HEK293 (cell line): Measurements from ENCODE around the gene DYNLT4.

Experiments used
- GLI2 ChIP-seq: fragments of 450-650 bp; formaldehyde crosslinking; IDR thresholded peaks from 2 replicates; pipeline ENCODE4; 2017; ENCODE audit warnings: missing biosample characterization, missing genetic modification characterization, low read depth, borderline replicate concordance
- GLI4 ChIP-seq: fragments of 450-650 bp; formaldehyde crosslinking; IDR thresholded peaks from 2 replicates; pipeline ENCODE4 v1.5.1; 2016; ENCODE audit warnings: missing biosample characterization, missing genetic modification characterization
- KLF7 ChIP-seq: fragments of 450-650 bp; formaldehyde crosslinking; IDR thresholded peaks from 2 replicates; pipeline ENCODE4 v1.5.1; 2016; ENCODE audit warnings: missing biosample characterization, missing genetic modification characterization, borderline replicate concordance
- MZF1 ChIP-seq: fragments of 450-650 bp; formaldehyde crosslinking; IDR thresholded peaks from 2 replicates; pipeline ENCODE4 v1.5.1; 2017; ENCODE audit warnings: missing biosample characterization, missing genetic modification characterization, borderline replicate concordance
- OVOL3 ChIP-seq: fragments of 450-650 bp; formaldehyde crosslinking; IDR thresholded peaks from 2 replicates; pipeline ENCODE4 v1.5.1; 2016; ENCODE audit warnings: missing biosample characterization, missing genetic modification characterization
- ZNF10 ChIP-seq: fragments of 450-650 bp; formaldehyde crosslinking; IDR thresholded peaks from 2 replicates; pipeline ENCODE4 v1.5.1; 2017; ENCODE audit warnings: missing biosample characterization, missing genetic modification characterization
- ZNF311 ChIP-seq: fragments of 450-650 bp; formaldehyde crosslinking; IDR thresholded peaks from 2 replicates; pipeline ENCODE4 v1.5.1; 2017; ENCODE audit warnings: missing biosample characterization, missing genetic modification characterization, borderline replicate concordance
- ZNF37A ChIP-seq: fragments of 450-650 bp; IDR thresholded peaks from 2 replicates; pipeline ENCODE4 v1.5.1; 2018; ENCODE audit warnings: missing biosample characterization, missing genetic modification characterization
- ZNF514 ChIP-seq: fragments of 450-650 bp; formaldehyde crosslinking; IDR thresholded peaks from 2 replicates; pipeline ENCODE4 v1.5.1; 2016; ENCODE audit warnings: missing biosample characterization, missing genetic modification characterization
- ZNF521 ChIP-seq: fragments of 450-650 bp; formaldehyde crosslinking; IDR thresholded peaks from 2 replicates; pipeline ENCODE4 v1.5.1; 2017; ENCODE audit warnings: missing biosample characterization, mild to moderate bottlenecking, missing genetic modification characterization
- ZNF530 ChIP-seq: fragments of 450-650 bp; formaldehyde crosslinking; IDR thresholded peaks from 2 replicates; pipeline ENCODE4 v1.5.1; 2016; ENCODE audit warnings: low read depth, missing biosample characterization, missing genetic modification characterization
- ZNF596 ChIP-seq: fragments of 450-650 bp; IDR thresholded peaks from 2 replicates; pipeline ENCODE4 v1.5.0; 2018; ENCODE audit warnings: missing biosample characterization, mild to moderate bottlenecking, missing genetic modification characterization, moderate library complexity
- ZNF768 ChIP-seq: fragments of 450-650 bp; formaldehyde crosslinking; IDR thresholded peaks from 2 replicates; pipeline ENCODE4 v1.5.1; 2018; ENCODE audit warnings: missing biosample characterization, mild to moderate bottlenecking, missing genetic modification characterization
- ZNF785 ChIP-seq: fragments of 450-650 bp; formaldehyde crosslinking; IDR thresholded peaks from 2 replicates; pipeline ENCODE4 v1.5.1; 2016; ENCODE audit warnings: missing biosample characterization, missing genetic modification characterization
- ZXDB ChIP-seq: fragments of 450-650 bp; formaldehyde crosslinking; IDR thresholded peaks from 2 replicates; pipeline ENCODE4 v1.5.1; 2016; ENCODE audit warnings: missing biosample characterization, missing genetic modification characterization
- TF ChIP-seq, protein P1 (sequence below): fragments of 450-650 bp; formaldehyde crosslinking; IDR thresholded peaks from 2 replicates; pipeline ENCODE4 v1.5.1; 2016; ENCODE audit warnings: missing biosample characterization, missing genetic modification characterization
- TF ChIP-seq, protein P2 (sequence below): fragments of 450-650 bp; formaldehyde crosslinking; IDR thresholded peaks from 2 replicates; pipeline ENCODE4 v1.5.0; 2017; ENCODE audit warnings: missing biosample characterization, missing genetic modification characterization, borderline replicate concordance
- TF ChIP-seq, protein P3 (sequence below): fragments of 450-650 bp; formaldehyde crosslinking; IDR thresholded peaks from 2 replicates; pipeline ENCODE4 v1.5.1; 2016; ENCODE audit warnings: missing biosample characterization, missing genetic modification characterization
- TF ChIP-seq, protein P4 (sequence below): fragments of 450-650 bp; formaldehyde crosslinking; IDR thresholded peaks from 2 replicates; pipeline ENCODE4 v1.5.1; 2017; ENCODE audit warnings: missing biosample characterization, missing genetic modification characterization
- TF ChIP-seq, protein P5 (sequence below): fragments of 450-650 bp; formaldehyde crosslinking; IDR thresholded peaks from 2 replicates; pipeline ENCODE4 v1.5.1; 2017; ENCODE audit warnings: missing biosample characterization, missing genetic modification characterization
- TF ChIP-seq, protein P6 (sequence below): fragments of 450-650 bp; formaldehyde crosslinking; IDR thresholded peaks from 2 replicates; pipeline ENCODE4 v1.5.1; 2017; ENCODE audit warnings: missing biosample characterization, missing genetic modification characterization
- TF ChIP-seq, protein P7 (sequence below): fragments of 450-650 bp; formaldehyde crosslinking; IDR thresholded peaks from 2 replicates; pipeline ENCODE4 v1.5.1; 2016; ENCODE audit warnings: missing biosample characterization, missing genetic modification characterization, low read depth
- TF ChIP-seq, protein P8 (sequence below): fragments of 450-650 bp; formaldehyde crosslinking; IDR thresholded peaks from 2 replicates; pipeline ENCODE4 v1.5.1; 2016; ENCODE audit warnings: missing biosample characterization, missing genetic modification characterization

DYNLT4 gene

DNA sequence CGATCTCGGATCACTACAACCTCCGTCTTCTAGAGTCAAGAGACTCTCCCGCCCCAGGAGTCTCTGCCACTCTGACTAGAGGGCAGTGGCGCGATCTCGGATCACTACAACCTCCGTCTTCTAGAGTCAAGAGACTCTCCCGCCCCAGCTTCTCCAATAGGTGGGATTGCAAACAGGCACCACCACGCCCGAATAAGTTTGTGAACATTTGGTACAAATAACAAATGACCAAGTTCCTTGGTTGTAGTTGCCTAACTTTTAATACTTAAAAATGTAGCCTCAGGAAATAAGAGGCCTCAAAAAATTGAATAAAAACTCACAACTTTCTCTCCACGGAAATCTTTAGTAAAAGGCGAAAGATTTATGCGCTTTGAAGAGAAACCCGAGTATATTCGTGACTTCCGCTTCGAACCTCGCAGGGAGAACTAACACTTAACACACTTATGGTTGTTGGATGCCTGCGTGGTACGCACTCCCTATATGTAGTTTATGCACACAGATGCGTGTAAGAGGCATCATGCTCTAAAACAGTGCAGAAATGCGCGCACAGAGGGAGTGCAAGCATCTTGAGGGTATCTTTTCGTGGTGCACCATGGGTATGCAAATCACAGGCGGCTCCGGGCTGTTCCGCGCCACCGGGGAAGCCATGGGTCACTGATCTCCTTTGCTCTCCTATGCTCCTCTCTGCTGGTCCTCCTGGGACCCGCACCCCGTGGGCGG, 12.6 kb upstream of the DYNLT4 start (continued):
- TF ChIP-seq ZNF521 (no peak), ZNF785 (no peak), OVOL3 (tag by site-specific recombination) (no peak), KLF7 (tag by site-specific recombination) (no peak), MZF1 (tag by site-specific recombination) (peak; percentile 35; the same call in 1 of the 2 replicates), ZXDB (tag by site-specific recombination) (peak; percentile 74), GLI2 (tag by site-specific recombination) (no peak), ZNF10 (tag by site-specific recombination) (no peak), ZNF37A (tag by site-specific recombination) (no peak), ZNF596 (tag by site-specific recombination) (peak; percentile 15; the same call in 1 of the 2 replicates), GLI4 (tag by site-specific recombination) (no peak), ZNF530 (tag by site-specific recombination) (no peak), ZNF514 (tag by site-specific recombination) (no peak), ZNF768 (no peak), ZNF311 (tag by site-specific recombination) (no peak)
- TF ChIP-seq, protein P1, sequence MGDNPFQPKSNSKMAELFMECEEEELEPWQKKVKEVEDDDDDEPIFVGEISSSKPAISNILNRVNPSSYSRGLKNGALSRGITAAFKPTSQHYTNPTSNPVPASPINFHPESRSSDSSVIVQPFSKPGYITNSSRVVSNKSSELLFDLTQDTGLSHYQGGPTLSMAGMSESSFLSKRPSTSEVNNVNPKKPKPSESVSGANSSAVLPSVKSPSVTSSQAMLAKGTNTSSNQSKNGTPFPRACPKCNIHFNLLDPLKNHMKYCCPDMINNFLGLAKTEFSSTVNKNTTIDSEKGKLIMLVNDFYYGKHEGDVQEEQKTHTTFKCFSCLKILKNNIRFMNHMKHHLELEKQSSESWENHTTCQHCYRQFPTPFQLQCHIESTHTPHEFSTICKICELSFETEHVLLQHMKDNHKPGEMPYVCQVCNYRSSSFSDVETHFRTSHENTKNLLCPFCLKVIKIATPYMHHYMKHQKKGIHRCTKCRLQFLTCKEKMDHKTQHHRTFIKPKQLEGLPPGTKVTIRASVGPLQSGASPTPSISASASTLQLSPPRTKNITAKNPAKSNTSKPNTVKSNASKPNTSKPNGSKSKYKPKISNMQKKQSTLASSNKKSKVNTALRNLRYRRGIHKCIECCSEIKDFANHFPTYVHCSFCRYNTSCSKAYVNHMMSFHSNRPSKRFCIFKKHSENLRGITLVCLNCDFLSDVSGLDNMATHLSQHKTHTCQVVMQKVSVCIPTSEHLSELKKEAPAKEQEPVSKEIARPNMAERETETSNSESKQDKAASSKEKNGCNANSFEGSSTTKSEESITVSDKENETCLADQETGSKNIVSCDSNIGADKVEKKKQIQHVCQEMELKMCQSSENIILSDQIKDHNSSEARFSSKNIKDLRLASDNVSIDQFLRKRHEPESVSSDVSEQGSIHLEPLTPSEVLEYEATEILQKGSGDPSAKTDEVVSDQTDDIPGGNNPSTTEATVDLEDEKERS, result no peak
- TF ChIP-seq, protein P2, sequence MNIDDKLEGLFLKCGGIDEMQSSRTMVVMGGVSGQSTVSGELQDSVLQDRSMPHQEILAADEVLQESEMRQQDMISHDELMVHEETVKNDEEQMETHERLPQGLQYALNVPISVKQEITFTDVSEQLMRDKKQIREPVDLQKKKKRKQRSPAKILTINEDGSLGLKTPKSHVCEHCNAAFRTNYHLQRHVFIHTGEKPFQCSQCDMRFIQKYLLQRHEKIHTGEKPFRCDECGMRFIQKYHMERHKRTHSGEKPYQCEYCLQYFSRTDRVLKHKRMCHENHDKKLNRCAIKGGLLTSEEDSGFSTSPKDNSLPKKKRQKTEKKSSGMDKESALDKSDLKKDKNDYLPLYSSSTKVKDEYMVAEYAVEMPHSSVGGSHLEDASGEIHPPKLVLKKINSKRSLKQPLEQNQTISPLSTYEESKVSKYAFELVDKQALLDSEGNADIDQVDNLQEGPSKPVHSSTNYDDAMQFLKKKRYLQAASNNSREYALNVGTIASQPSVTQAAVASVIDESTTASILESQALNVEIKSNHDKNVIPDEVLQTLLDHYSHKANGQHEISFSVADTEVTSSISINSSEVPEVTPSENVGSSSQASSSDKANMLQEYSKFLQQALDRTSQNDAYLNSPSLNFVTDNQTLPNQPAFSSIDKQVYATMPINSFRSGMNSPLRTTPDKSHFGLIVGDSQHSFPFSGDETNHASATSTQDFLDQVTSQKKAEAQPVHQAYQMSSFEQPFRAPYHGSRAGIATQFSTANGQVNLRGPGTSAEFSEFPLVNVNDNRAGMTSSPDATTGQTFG (tag by site-specific recombination), result no peak
- TF ChIP-seq, protein P3, sequence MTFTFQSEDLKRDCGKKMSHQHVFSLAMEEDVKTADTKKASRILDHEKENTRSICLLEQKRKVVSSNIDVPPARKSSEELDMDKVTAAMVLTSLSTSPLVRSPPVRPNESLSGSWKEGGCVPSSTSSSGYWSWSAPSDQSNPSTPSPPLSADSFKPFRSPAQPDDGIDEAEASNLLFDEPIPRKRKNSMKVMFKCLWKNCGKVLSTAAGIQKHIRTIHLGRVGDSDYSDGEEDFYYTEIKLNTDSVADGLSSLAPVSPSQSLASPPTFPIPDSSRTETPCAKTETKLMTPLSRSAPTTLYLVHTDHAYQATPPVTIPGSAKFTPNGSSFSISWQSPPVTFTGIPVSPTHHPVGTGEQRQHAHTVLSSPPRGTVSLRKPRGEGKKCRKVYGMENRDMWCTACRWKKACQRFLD (tag by site-specific recombination), result no peak
- TF ChIP-seq, protein P4, sequence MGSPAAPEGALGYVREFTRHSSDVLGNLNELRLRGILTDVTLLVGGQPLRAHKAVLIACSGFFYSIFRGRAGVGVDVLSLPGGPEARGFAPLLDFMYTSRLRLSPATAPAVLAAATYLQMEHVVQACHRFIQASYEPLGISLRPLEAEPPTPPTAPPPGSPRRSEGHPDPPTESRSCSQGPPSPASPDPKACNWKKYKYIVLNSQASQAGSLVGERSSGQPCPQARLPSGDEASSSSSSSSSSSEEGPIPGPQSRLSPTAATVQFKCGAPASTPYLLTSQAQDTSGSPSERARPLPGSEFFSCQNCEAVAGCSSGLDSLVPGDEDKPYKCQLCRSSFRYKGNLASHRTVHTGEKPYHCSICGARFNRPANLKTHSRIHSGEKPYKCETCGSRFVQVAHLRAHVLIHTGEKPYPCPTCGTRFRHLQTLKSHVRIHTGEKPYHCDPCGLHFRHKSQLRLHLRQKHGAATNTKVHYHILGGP, result no peak
- TF ChIP-seq, protein P5, sequence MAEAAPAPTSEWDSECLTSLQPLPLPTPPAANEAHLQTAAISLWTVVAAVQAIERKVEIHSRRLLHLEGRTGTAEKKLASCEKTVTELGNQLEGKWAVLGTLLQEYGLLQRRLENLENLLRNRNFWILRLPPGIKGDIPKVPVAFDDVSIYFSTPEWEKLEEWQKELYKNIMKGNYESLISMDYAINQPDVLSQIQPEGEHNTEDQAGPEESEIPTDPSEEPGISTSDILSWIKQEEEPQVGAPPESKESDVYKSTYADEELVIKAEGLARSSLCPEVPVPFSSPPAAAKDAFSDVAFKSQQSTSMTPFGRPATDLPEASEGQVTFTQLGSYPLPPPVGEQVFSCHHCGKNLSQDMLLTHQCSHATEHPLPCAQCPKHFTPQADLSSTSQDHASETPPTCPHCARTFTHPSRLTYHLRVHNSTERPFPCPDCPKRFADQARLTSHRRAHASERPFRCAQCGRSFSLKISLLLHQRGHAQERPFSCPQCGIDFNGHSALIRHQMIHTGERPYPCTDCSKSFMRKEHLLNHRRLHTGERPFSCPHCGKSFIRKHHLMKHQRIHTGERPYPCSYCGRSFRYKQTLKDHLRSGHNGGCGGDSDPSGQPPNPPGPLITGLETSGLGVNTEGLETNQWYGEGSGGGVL, result peak; percentile 85
- TF ChIP-seq, protein P6, sequence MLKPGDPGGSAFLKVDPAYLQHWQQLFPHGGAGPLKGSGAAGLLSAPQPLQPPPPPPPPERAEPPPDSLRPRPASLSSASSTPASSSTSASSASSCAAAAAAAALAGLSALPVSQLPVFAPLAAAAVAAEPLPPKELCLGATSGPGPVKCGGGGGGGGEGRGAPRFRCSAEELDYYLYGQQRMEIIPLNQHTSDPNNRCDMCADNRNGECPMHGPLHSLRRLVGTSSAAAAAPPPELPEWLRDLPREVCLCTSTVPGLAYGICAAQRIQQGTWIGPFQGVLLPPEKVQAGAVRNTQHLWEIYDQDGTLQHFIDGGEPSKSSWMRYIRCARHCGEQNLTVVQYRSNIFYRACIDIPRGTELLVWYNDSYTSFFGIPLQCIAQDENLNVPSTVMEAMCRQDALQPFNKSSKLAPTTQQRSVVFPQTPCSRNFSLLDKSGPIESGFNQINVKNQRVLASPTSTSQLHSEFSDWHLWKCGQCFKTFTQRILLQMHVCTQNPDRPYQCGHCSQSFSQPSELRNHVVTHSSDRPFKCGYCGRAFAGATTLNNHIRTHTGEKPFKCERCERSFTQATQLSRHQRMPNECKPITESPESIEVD, result peak; percentile 98
- TF ChIP-seq, protein P7, sequence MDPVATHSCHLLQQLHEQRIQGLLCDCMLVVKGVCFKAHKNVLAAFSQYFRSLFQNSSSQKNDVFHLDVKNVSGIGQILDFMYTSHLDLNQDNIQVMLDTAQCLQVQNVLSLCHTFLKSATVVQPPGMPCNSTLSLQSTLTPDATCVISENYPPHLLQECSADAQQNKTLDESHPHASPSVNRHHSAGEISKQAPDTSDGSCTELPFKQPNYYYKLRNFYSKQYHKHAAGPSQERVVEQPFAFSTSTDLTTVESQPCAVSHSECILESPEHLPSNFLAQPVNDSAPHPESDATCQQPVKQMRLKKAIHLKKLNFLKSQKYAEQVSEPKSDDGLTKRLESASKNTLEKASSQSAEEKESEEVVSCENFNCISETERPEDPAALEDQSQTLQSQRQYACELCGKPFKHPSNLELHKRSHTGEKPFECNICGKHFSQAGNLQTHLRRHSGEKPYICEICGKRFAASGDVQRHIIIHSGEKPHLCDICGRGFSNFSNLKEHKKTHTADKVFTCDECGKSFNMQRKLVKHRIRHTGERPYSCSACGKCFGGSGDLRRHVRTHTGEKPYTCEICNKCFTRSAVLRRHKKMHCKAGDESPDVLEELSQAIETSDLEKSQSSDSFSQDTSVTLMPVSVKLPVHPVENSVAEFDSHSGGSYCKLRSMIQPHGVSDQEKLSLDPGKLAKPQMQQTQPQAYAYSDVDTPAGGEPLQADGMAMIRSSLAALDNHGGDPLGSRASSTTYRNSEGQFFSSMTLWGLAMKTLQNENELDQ (tag by site-specific recombination), result no peak
- TF ChIP-seq, protein P8, sequence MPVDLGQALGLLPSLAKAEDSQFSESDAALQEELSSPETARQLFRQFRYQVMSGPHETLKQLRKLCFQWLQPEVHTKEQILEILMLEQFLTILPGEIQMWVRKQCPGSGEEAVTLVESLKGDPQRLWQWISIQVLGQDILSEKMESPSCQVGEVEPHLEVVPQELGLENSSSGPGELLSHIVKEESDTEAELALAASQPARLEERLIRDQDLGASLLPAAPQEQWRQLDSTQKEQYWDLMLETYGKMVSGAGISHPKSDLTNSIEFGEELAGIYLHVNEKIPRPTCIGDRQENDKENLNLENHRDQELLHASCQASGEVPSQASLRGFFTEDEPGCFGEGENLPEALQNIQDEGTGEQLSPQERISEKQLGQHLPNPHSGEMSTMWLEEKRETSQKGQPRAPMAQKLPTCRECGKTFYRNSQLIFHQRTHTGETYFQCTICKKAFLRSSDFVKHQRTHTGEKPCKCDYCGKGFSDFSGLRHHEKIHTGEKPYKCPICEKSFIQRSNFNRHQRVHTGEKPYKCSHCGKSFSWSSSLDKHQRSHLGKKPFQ (tag by site-specific recombination), result peak; percentile 56; the same call in 1 of the 2 replicates
